ENCODE data around the gene CLCC1. TPM values are rescaled to one million over a fixed set of nuclear protein-coding genes. Genes with fewer than 3 reads are reported as not detected.

Gene CLCC1
- total RNA-seq, 1 experiment from 2014 or later: 18.8 TPM

DNA sequence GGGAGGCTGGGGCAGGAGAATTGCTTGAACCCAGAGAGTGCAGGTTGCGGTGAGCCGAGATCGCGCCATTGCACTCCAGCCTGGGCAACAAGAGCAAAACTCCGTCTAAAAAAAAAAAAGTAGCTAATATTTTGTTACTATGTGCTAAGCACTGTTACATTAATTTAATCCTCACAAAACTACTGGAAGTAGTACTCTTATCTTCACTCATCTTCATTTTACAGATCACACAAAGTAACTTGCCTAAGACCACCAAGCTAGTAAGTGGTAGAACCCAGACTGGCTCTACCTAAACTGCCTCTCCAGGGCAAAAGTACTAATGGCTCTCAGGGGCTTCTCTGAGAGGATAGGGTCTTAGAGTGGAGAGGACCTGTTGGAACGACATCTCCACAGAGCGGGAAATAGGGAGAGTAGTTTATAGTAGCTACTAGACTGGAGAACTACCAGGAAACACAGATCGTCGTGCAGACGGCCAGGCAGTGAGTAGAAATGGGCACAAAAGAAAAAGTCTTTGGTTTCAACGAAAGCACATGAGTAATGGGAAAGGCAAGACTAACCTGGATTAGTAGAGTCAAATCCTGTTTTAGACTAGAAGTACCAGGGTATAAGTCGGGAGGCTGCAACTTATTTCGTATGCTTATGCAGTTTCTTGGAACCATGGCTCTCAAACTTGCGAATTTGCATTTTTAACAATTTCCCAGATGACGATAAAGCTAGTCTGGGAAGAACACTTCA is 1.4 kb downstream of the CLCC1 start:
- peaks cover 2% of the 10 kb centered on the region; the same call in 1 of the 2 replicates for H3K79me2 ChIP-seq (ENCODE audit: insufficient read depth, low read length)
- H2AFZ ChIP-seq (ENCODE audit: low read length): no peak overlapping the region
- no peak overlapping the region for H3K9ac ChIP-seq (ENCODE audit: extremely low read depth, insufficient read length, low read length)

More for the DNA sequence above, 1.4 kb downstream of the CLCC1 start:
- Histone ChIP-seq H3K23me2 (ENCODE audit: insufficient read length, low read depth, low read length, poor library complexity, severe bottlenecking) (no peaks in the 10 kb centered on the region), H2BK5ac (ENCODE audit: insufficient read length, low read length) (no peak overlapping the region), H3K4ac (ENCODE audit: low read depth, low read length) (no peak overlapping the region), H3K14ac (ENCODE audit: insufficient read depth, low read length) (no peak overlapping the region), H4K20me1 (ENCODE audit: control insufficient read depth, insufficient read depth, insufficient read length) (no peaks in the 10 kb centered on the region), H2BK12ac (ENCODE audit: insufficient read length, low read depth, low read length) (no peak overlapping the region), H4K91ac (ENCODE audit: insufficient read length, low read depth, low read length) (no peak overlapping the region), H4K8ac (replicated peaks; ENCODE audit: insufficient read length, low read depth, low read length) (no peak overlapping the region), H3K27me3 (ENCODE audit: insufficient read depth, low read length) (no peaks in the 10 kb centered on the region), H3K23ac (ENCODE audit: insufficient read length, low read depth, low read length) (no peak overlapping the region), H3K4me1 (ENCODE audit: insufficient read depth, low read length) (no peaks in the 10 kb centered on the region; the same call in none of the 2 replicates), H2AK5ac (ENCODE audit: insufficient read length, low read length) (no peak overlapping the region), H3K4me2 (ENCODE audit: insufficient read depth, insufficient read length, low read length) (peak overlapping the region; percentile 66), H2BK120ac (ENCODE audit: low read depth, low read length, poor library complexity, severe bottlenecking) (no peak overlapping the region), H3K27ac (ENCODE audit: insufficient read length, low read depth, low read length) (no peak overlapping the region), H3K56ac (ENCODE audit: insufficient read length, low read depth, low read length) (no peak overlapping the region), H3T11ph (ENCODE audit: low read length) (no peak overlapping the region), H3K9me3 (ENCODE audit: control insufficient read depth, low read depth, low read length) (no peaks in the 10 kb centered on the region), H2BK20ac (ENCODE audit: low read depth, low read length, poor library complexity, severe bottlenecking) (no peak overlapping the region), H3K79me1 (ENCODE audit: insufficient read depth, low read depth, low read length, poor library complexity, severe bottlenecking) (no peaks in the 10 kb centered on the region), H3K18ac (ENCODE audit: insufficient read length, low read depth, low read length) (no peak overlapping the region), H4K5ac (ENCODE audit: insufficient read length, low read depth, low read length) (no peak overlapping the region), H2BK15ac (ENCODE audit: low read depth, low read length) (no peak overlapping the region)
- Mint-ChIP-seq H3K27ac (no peak overlapping the region; a peak in 1 of 7 replicates), H3K4me1 (peaks cover 7 to 16% of the 10 kb centered on the region in 2 experiments), H3K4me3 (peak overlapping the region; percentile 75 to 88), H3K9me3 (no peaks in the 10 kb centered on the region), H3K36me3 (ENCODE audit: insufficient read depth in 1 of 3, low read depth in 3 of 3) (peaks cover 0 to 10% (median 0%) of the 10 kb centered on the region in 3 experiments; a peak in 4 of 7 replicates), H3K27me3 (ENCODE audit: low read depth) (0 out of 2 replicates have a peak, but pooled peaks cover 5% of the 10 kb centered on the region)
- WGBS (ENCODE audit: extremely low coverage, insufficient read length, low lambda C conversion rate): no CpG with 5 or more reads among the region's 15 CpGs
- no peak for DNase-seq
- TF ChIP-seq, protein P1, sequence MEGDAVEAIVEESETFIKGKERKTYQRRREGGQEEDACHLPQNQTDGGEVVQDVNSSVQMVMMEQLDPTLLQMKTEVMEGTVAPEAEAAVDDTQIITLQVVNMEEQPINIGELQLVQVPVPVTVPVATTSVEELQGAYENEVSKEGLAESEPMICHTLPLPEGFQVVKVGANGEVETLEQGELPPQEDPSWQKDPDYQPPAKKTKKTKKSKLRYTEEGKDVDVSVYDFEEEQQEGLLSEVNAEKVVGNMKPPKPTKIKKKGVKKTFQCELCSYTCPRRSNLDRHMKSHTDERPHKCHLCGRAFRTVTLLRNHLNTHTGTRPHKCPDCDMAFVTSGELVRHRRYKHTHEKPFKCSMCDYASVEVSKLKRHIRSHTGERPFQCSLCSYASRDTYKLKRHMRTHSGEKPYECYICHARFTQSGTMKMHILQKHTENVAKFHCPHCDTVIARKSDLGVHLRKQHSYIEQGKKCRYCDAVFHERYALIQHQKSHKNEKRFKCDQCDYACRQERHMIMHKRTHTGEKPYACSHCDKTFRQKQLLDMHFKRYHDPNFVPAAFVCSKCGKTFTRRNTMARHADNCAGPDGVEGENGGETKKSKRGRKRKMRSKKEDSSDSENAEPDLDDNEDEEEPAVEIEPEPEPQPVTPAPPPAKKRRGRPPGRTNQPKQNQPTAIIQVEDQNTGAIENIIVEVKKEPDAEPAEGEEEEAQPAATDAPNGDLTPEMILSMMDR (conservative IDR thresholded peaks at IDR 0.05): no peak
